ENCODE data around the gene ABHD14A. TPM values are rescaled to one million over a fixed set of nuclear protein-coding genes. Genes with fewer than 3 reads are reported as not detected.

Gene ABHD14A
- polyA plus RNA-seq, 2 of the 4 experiments (the other 2 are of a cell fraction): 6.3 to 9.5 TPM

GRCh38 chr3:51938780-51939425 lies 36.0 kb upstream of the ABHD14A start:
- ATAC-seq: no peak
- no peak for TF ChIP-seq MAX (IDR thresholded peaks at IDR 0.05)
- no peak for TF ChIP-seq HMGXB4 (CRISPR knock-in tag; IDR thresholded peaks at IDR 0.05; ENCODE audit: borderline replicate concordance)
- no peak for TF ChIP-seq POLR2AphosphoS2 (conservative IDR thresholded peaks at IDR 0.05; ENCODE audit: low read length)
- TF ChIP-seq CHD4 (IDR thresholded peaks at IDR 0.05; ENCODE audit: borderline replicate concordance): no peak
- no peak for TF ChIP-seq PHF8 (IDR thresholded peaks at IDR 0.05; ENCODE audit: borderline replicate concordance, low read depth)
- no peak for TF ChIP-seq ZNF302 (CRISPR knock-in tag; IDR thresholded peaks at IDR 0.05)
- no peak for TF ChIP-seq BHLHE40 (IDR thresholded peaks at IDR 0.05; ENCODE audit: low read depth, low read length)
- TF ChIP-seq HES2 (IDR thresholded peaks at IDR 0.05): no peak
- TF ChIP-seq HOXB13 (CRISPR knock-in tag; IDR thresholded peaks at IDR 0.05; ENCODE audit: low read depth): no peak
- TF ChIP-seq KDM5A (IDR thresholded peaks at IDR 0.05): no peak
- no peak for TF ChIP-seq ESRRA (IDR thresholded peaks at IDR 0.05; ENCODE audit: borderline replicate concordance, low read length)
- 88% methylated on average over 9 of the region's 9 CpGs for WGBS (ENCODE audit: missing lambda C conversion rate)
- CTCF ChIA-PET: interaction anchor here (2.0 kb wide), 1 partner anchor 35 kb away, joined by 9 read pairs; the partner anchor contains the start of genes ABHD14A and ABHD14B
- DNase-seq (ENCODE audit: low read depth in 1 of 2, low spot score in 1 of 2): no peak
- FAIRE-seq: no peak
- Histone ChIP-seq H3K9me3 (no peaks in the 10 kb centered on the region), H3K4me1 (peaks cover 21% of the 10 kb centered on the region), H3K27ac (no peak overlapping the region), H3K4me2 (no peak overlapping the region), H3K4me3 (no peak overlapping the region)
- POLR2A ChIA-PET: no interaction called here

GRCh38 chr3:51940648-51941462 lies 34.0 kb upstream of the ABHD14A start:
- H3K27ac ChIP-seq: peak overlapping the region; percentile 83 to 96
- DNase-seq (ENCODE audit: low read depth in 1 of 2, low spot score in 1 of 2): no peak
- POLR2A ChIA-PET: interaction anchor here (0.7 to 2.8 kb wide), 6 partner anchors 19 to 55 kb away, joined by 3 to 28 read pairs (median 4); partner anchors contain the start of genes ABHD14A, ABHD14B and RPL29
- H3K9me3 ChIP-seq: no peaks in the 10 kb centered on the region
- CTCF ChIA-PET: interaction anchor here (0.6 to 5.9 kb wide), 25 partner anchors 9 to 259 kb away, joined by 3 to 59 read pairs (median 4); partner anchors contain the start of genes ABHD14A, ABHD14B, ACY1 and DUSP7
- peak overlapping the region; percentile 97 for H3K4me2 ChIP-seq
- peaks cover 21% of the 10 kb centered on the region for H3K4me1 ChIP-seq
- peak overlapping the region; percentile 92 for H3K4me3 ChIP-seq
- ATAC-seq: no peak
- 32% methylated on average over 13 of the region's 13 CpGs for WGBS (ENCODE audit: missing lambda C conversion rate)
- no peak for TF ChIP-seq ESRRA (IDR thresholded peaks at IDR 0.05; ENCODE audit: borderline replicate concordance, low read length)
- TF ChIP-seq NFE2L2 (conservative IDR thresholded peaks at IDR 0.05; ENCODE audit: low read length): no peak
- no peak for TF ChIP-seq EHF (CRISPR knock-in tag; IDR thresholded peaks at IDR 0.05)
- TF ChIP-seq ZC3H11A (IDR thresholded peaks at IDR 0.05): no peak
- TF ChIP-seq PBX3 (IDR thresholded peaks at IDR 0.05): no peak
- TF ChIP-seq JUNB (IDR thresholded peaks at IDR 0.05): no peak
- TF ChIP-seq EHMT2 (IDR thresholded peaks at IDR 0.05; ENCODE audit: low read depth): no peak
- no peak for TF ChIP-seq MAFK (IDR thresholded peaks at IDR 0.05; ENCODE audit: partially characterized antibody)
- no peak for TF ChIP-seq USF2 (IDR thresholded peaks at IDR 0.05)
- TF ChIP-seq CTCF (IDR thresholded peaks at IDR 0.05): no peak
- no peak for TF ChIP-seq BCL3 (IDR thresholded peaks at IDR 0.05)
- TF ChIP-seq GATA3 (IDR thresholded peaks at IDR 0.05; ENCODE audit: borderline replicate concordance): no peak
- TF ChIP-seq MYC (IDR thresholded peaks at IDR 0.05; ENCODE audit: borderline replicate concordance, low read length): no peak
- no peak for FAIRE-seq
